Osteoblast (primary cell): Measurements from ENCODE around the gene INPP5A. TPM values are rescaled to one million over a fixed set of nuclear protein-coding genes. Genes with fewer than 3 reads are reported as not detected.

Experiments
- DNase-seq: peaks from one replicate; pipeline ENCODE4 v3.0.0; 2011; ENCODE audit warnings: low spot score, mixed read lengths; ENCODE audit not compliant: insufficient read length; ENCODE audit errors: missing footprints
- H2AFZ ChIP-seq: 2 replicates; pipeline ENCODE4 v1.6.0; 2011; ENCODE audit warnings: mild to moderate bottlenecking, low read length
- H3K27ac ChIP-seq: 2 replicates; pipeline ENCODE4 v1.5.1; 2011; ENCODE audit warnings: mild to moderate bottlenecking, low read depth, low read length, moderate library complexity
- H3K27me3 ChIP-seq: 2 replicates; pipeline ENCODE4 v1.6.0; 2012; ENCODE audit warnings: mild to moderate bottlenecking, control low read depth, inconsistent platforms, low read length, moderate library complexity; ENCODE audit not compliant: insufficient read depth
- H3K36me3 ChIP-seq: 2 replicates; pipeline ENCODE4 v1.5.1; 2011; ENCODE audit warnings: mild to moderate bottlenecking, low read length, control low read depth, moderate library complexity; ENCODE audit not compliant: insufficient read depth
- H3K4me1 ChIP-seq: 2 replicates; pipeline ENCODE4 v1.5.1; 2011; ENCODE audit warnings: mild to moderate bottlenecking, low read length, control low read depth, moderate library complexity; ENCODE audit not compliant: insufficient read depth
- H3K4me2 ChIP-seq: 2 replicates; pipeline ENCODE4 v1.6.0; 2011; ENCODE audit warnings: mild to moderate bottlenecking, low read length; ENCODE audit not compliant: insufficient read depth
- H3K4me3 ChIP-seq: fragments of 200-600 bp; sonication (generic); 3 replicates; pipeline ENCODE4 v1.5.1; 2012; ENCODE audit warnings: mild to moderate bottlenecking, low read length, inconsistent platforms; ENCODE audit not compliant: insufficient read depth
- H3K79me2 ChIP-seq: 2 replicates; pipeline ENCODE4 v1.6.0; 2012; ENCODE audit warnings: mild to moderate bottlenecking, low read length, control low read depth, inconsistent platforms; ENCODE audit not compliant: insufficient read depth
- H3K9me3 ChIP-seq: 2 replicates; pipeline ENCODE4 v1.5.1; 2011; ENCODE audit warnings: low read depth, low read length, control low read depth
- H4K20me1 ChIP-seq: 2 replicates; pipeline ENCODE4 v1.6.0; 2012; ENCODE audit warnings: mild to moderate bottlenecking, low read length, control low read depth; ENCODE audit not compliant: insufficient read depth
- CTCF ChIP-seq: IDR thresholded peaks from 2 replicates; pipeline ENCODE4 v1.5.1; 2011; ENCODE audit warnings: mild to moderate bottlenecking, low read depth, low read length, moderate library complexity; ENCODE audit errors: extremely low read depth
- total RNA-seq: library from RNA; depleted of rRNA; stranded (reverse); fragments of >200 nt; gene quantifications from 2 replicates; pipeline ENCODE4 v1.2.3, GENCODE V29; 2012

INPP5A gene
- total RNA-seq, 1 donor = 22.8 TPM

- peak; percentile 59 for DNase-seq
- Histone ChIP-seq H2AFZ (no peak overlapping the region), H3K4me3 (no peak overlapping the region)
Observed at GRCh38 chr10:132832186-132832969, 294.8 kb downstream of the INPP5A start.

More at GRCh38 chr10:132832186-132832969, 294.8 kb downstream of the INPP5A start:
- no peak for TF ChIP-seq CTCF
- H3K27me3 ChIP-seq = peaks cover 29% of the 10 kb centered on the region
- H3K36me3 ChIP-seq = no peaks in the 10 kb centered on the region
- H4K20me1 ChIP-seq = no peaks in the 10 kb centered on the region
- H3K79me2 ChIP-seq = no peaks in the 10 kb centered on the region
- H3K4me2 ChIP-seq = no peak overlapping the region
- no peaks in the 10 kb centered on the region for H3K4me1 ChIP-seq
- no peak overlapping the region for H3K27ac ChIP-seq
- H3K9me3 ChIP-seq = no peaks in the 10 kb centered on the region

Other genes with a start within 250 kb of the INPP5A start
- 12.7 and 14.5 TPM in 2 replicates for gene STK32C, start 229.8 kb upstream of the INPP5A start, total RNA-seq
- gene LRRC27, start 205.6 kb upstream of the INPP5A start, total RNA-seq = 11.2 and 13.4 TPM in 2 replicates
- gene PWWP2B, start 140.6 kb upstream of the INPP5A start, total RNA-seq = 15.3 and 18.5 TPM in 2 replicates
- not detected in 2 replicates for gene NKX6-2, start 248.4 kb downstream of the INPP5A start, total RNA-seq